ENCODE measurements around the gene HOXD3. TPM values are rescaled to one million over a fixed set of nuclear protein-coding genes. Genes with fewer than 3 reads are reported as not detected.

HOXD3 gene
- total RNA-seq, 2 donors from 2014 or later, result 2.2 to 5.3 TPM

- Histone ChIP-seq H3K27ac (no peak overlapping the region), H3K4me1 (replicated peaks) (no peaks in the 10 kb centered on the region), H3K9me3 (no peaks in the 10 kb centered on the region), H3K4me3 (no peak overlapping the region), H3K36me3 (no peaks in the 10 kb centered on the region), H3K27me3 (replicated peaks; ENCODE audit: insufficient read depth) (peaks cover 42% of the 10 kb centered on the region)
- DNase-seq (ENCODE audit: low spot score), result no peak
- intact Hi-C loops (cut with DNase I), result no loop called here
- 37% methylated on average over 7 of the region's 7 CpGs for WGBS
- no peak for TF ChIP-seq POLR2AphosphoS5 (IDR thresholded peaks at IDR 0.05)
Measured at GRCh38 chr2:176173567-176174381, 16.7 kb downstream of the HOXD3 start.

GRCh38 chr2:176174382-176174823, 17.3 kb downstream of the HOXD3 start:
- Histone ChIP-seq H3K4me1 (replicated peaks) (no peaks in the 10 kb centered on the region), H3K36me3 (no peaks in the 10 kb centered on the region), H3K27me3 (replicated peaks; ENCODE audit: insufficient read depth) (peaks cover 42% of the 10 kb centered on the region), H3K9me3 (no peaks in the 10 kb centered on the region), H3K27ac (no peak overlapping the region), H3K4me3 (no peak overlapping the region)
- intact Hi-C loops (cut with DNase I), result no loop called here
- WGBS, result 16% methylated on average over 14 of the region's 14 CpGs
- no peak for DNase-seq (ENCODE audit: low spot score)
- TF ChIP-seq POLR2AphosphoS5 (IDR thresholded peaks at IDR 0.05) (no peak), POLR2A (IDR thresholded peaks at IDR 0.05) (no peak), CTCF (IDR thresholded peaks at IDR 0.05) (no peak)

GRCh38 chr2:176174824-176175708, 18.0 kb downstream of the HOXD3 start:
- no peak for DNase-seq (ENCODE audit: low spot score)
- no peak overlapping the region for H3K4me3 ChIP-seq
- peaks cover 42% of the 10 kb centered on the region for H3K27me3 ChIP-seq (replicated peaks; ENCODE audit: insufficient read depth)
- no peak overlapping the region for H3K27ac ChIP-seq
- no peaks in the 10 kb centered on the region for H3K4me1 ChIP-seq (replicated peaks)
- TF ChIP-seq POLR2AphosphoS5 (IDR thresholded peaks at IDR 0.05) (no peak), CTCF (IDR thresholded peaks at IDR 0.05) (no peak), POLR2A (IDR thresholded peaks at IDR 0.05) (no peak)
- intact Hi-C loops (cut with DNase I), result no loop called here
- no peaks in the 10 kb centered on the region for H3K36me3 ChIP-seq
- WGBS, result 26% methylated on average over 42 of the region's 47 CpGs
- no peaks in the 10 kb centered on the region for H3K9me3 ChIP-seq

- no peaks in the 10 kb centered on the region for H3K9me3 ChIP-seq
- no peak overlapping the region for H3K27ac ChIP-seq
- intact Hi-C loops (cut with DNase I), result no loop called here
- TF ChIP-seq POLR2AphosphoS5 (IDR thresholded peaks at IDR 0.05) (no peak), CTCF (IDR thresholded peaks at IDR 0.05) (no peak), POLR2A (IDR thresholded peaks at IDR 0.05) (no peak)
- no peak for DNase-seq (ENCODE audit: low spot score)
- H3K36me3 ChIP-seq, result no peaks in the 10 kb centered on the region
- no peak overlapping the region for H3K4me3 ChIP-seq
- H3K4me1 ChIP-seq (replicated peaks), result no peaks in the 10 kb centered on the region
- H3K27me3 ChIP-seq (replicated peaks; ENCODE audit: insufficient read depth), result peaks cover 42% of the 10 kb centered on the region
- 91% methylated on average over 7 of the region's 7 CpGs for WGBS
Measured at GRCh38 chr2:176175709-176176607, 18.9 kb downstream of the HOXD3 start.
